Right hindlimb (tissue), 1 donor: ENCODE data around the gene GALNT14.
A peak's percentile ranks its signal among the peaks of the same experiment; 100 is the strongest.

ENCODE experiments used
- DNase-seq: peaks from one replicate; pipeline ENCODE4 v3.0.0-alpha.2; 2018

GALNT14 gene

DNA sequence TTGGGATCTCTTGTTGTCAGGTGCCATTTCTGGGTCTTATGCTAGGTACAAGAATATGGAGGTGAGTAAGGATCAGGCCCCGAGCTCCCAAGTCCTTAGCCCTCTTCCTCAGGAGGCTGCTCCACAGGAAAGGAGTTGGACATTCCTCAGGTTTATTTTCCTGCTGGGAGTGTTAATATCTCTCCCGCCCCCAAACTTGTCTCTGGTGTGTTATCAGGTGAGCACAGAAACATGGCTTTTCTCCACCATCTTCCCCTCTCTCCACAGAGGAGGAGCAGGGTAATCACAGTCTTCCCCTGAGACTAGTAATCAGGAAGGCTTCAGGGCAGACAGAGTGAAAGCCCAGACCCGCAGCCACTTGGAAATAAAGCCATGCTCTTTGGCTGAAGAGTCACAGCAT is 257.7 kb downstream of the GALNT14 start:
- no peak for DNase-seq

DNA sequence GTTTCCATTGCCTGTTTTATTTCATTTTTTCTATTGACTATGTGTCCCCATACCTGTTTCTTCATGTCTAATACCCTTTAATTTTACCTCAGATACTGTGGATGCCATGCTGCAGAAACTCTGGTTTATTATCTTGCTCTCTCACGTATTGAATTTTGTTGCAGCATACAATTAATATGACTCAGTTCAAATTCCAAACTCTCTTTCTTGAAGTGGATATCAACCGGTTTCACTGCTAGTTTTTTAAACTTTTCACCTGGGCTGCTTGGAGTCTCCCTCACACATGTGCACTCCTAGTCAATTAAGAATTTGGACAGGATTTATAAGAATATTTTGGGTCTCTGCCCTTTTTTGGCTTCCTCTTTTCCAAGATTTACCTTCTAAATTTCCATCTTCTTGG is 260.4 kb downstream of the GALNT14 start:
- no peak for DNase-seq

DNA sequence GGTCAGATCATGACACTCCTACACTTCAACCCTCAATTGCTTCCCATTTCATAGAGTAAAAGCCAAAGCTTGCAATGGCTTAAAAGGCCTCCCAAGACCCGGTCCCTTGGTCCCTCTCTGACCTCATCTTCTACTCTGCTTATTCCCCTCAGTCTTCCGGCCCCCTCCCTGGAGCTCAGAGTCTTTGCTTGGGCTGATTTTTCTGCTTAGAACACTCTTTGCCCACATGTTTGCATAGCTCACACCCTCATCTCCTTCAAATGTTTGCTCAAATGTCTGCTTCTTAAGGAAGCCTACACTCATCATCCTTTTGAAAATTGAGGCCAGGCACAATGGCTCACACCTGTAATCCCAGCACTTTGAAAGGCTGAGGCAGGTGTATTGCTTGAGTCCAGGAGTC is 265.4 kb downstream of the GALNT14 start:
- DNase-seq = no peak

DNA sequence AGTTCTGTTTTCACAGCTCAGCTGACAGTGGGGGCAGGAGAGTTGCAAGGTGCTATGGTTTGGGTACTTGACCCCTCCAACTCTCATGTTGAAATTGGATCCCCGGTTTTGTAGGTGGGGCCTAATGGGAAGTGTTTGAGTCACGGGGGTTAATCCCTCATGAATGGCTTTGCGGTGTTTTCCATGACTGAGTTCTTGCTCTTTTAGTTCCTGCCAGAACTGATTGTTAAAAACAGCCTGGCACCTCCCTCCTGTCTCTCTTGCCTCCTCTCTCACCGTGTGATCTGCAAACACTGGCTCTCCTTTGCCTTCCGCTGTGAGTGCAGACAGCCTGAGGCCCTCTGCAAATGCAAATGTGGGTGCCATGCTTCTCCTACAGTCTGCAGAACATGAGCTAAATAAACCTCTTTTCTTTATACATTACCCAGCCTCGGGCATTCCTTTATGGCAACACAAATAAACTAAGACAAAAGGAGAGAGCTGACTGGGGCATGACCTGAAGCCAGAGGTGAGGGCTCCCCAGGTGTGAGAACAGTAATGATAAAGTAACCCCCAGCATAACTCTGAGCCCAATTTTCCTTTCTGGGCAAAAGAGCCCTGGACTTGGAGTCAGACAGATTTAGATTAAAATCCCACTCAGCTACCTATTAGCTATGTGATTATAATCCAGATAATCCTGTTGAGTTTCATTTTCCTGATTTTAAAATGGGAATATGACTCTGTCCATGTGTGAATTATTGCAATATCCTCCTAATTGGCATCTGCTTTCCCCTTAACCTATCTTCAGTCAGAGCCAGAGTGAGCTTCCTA is 266.1 kb downstream of the GALNT14 start:
- DNase-seq = no peak

DNA sequence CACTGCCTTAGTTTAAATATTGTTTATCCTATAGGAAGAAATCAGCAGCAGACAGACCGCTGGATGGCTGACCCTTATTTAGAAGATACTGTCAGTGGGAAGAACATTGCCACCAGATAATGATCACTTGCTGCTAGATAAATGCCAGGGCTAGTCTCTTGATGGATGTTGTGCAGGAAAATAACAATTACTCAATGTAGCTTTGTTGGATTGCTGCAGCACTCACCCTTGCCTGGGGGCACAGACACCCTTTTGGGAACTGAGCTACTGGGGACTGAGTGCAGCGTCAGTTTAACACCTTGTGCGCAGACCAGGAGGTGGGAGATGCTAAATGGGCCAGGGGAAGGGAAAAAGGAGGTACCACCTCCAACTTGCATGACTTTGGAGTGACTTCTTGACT is 266.8 kb downstream of the GALNT14 start:
- no peak for DNase-seq

DNA sequence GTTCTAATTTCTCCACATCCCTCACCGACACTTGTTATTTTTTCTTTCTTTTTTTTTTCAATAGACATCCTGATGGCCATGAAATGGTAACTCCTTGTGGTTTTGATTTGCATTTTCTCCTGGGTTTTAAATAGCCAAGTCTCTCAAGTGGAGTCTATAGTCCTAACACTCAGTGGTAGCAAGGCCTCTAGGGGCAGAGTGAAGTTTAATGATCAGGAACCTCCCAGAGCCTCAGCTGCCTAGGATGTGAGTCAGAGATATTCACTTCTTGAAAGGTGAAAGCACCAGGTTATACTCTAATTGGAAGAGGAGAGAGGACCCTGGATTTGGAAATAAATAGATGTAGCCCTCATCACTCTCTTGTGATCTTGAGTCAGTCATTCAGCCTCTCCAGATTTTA is 268.3 kb downstream of the GALNT14 start:
- no peak for DNase-seq

DNA sequence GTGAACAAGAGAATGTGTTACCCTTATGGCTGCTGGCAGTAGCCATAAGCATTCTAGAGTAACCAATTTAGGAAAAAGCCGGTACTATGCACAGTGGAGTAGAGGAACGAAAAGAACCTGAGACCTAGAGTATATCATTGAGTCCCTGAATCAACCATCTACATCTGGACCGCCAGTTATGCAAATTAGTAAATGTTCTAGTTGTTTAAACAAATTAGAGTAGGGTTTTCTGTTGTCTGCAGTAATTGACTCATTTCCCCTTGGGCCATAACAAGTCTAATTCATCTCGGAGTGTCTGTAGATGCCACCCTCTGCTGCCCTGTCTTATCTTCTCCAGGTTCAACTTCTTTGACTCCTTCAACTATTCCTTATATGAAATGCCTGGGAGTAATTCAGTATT is 270.9 kb downstream of the GALNT14 start:
- no peak for DNase-seq

DNA sequence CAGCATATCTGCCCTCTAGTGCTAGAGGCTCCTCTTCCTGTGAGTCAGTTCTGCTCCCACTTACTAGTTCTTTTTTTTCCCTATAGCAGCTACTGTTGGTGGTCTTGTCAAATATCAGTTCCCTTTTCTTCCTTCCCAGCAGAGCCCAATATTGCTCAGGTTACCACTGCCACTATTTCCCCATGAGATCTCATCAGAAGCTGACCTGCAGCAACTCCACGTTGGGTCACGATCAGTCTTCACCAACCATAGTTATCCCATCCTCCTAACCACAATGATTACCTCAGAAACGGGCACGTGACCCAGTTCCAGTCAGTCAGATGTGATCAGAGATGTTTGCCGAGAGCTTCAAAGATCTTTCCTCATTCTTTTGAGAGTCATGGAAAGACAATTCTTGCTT is 271.3 kb downstream of the GALNT14 start:
- DNase-seq = no peak

DNA sequence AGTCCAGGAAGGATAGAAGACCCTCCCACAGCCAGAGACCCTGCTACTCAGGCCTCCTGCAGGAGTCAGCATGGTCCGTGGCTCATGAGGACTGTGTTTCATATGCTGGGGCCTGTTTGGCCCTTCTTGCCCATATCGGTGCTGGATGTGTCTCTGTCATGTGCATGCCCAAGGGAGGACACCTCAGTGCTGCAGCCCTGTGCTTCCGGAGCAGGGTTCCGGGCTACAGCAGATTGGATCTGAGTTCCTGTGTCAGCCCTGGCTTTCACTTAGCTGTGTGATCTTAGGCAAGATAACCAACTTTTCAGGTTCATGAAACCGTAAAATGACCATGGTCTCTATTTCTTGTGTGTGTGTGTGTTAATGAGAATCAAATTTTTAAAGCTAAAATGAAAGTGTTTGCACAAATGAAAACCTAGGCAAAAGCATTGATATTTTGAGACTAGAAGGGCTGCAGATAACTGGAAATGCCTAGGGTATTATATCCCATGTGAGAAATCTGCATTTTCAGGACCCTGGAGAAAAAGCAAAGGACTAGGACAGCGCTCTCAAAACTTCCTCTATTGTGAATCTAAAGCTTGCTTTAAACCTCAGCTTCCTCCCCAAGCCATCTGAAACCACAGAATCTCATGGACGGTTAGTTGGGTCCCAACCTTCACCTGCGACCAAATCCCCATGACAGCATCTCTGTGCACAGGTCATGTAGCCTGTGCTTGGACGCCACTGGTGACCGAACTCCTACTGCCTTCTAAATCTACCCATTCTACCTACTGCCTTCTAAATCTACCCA is 272.2 kb downstream of the GALNT14 start:
- DNase-seq = no peak

DNA sequence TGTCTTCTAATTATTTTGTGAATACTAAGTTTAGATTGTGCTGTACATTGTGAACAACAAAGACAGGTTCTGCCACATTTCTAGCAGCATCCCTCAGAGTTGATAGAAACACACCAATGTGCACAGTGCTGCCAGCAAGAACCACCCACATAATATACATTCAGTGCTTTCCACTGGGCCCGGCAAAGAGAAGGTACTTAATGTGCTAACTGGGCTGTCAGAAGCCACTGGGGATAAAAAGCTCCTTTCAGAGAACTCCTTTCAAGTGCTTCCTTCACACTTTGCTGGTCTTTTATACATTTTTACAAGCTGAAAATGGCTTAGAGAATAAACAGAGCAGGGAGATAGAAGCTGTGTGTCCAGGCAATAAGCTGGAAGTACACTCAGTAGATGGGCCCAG is 273.0 kb downstream of the GALNT14 start:
- DNase-seq = no peak

DNA sequence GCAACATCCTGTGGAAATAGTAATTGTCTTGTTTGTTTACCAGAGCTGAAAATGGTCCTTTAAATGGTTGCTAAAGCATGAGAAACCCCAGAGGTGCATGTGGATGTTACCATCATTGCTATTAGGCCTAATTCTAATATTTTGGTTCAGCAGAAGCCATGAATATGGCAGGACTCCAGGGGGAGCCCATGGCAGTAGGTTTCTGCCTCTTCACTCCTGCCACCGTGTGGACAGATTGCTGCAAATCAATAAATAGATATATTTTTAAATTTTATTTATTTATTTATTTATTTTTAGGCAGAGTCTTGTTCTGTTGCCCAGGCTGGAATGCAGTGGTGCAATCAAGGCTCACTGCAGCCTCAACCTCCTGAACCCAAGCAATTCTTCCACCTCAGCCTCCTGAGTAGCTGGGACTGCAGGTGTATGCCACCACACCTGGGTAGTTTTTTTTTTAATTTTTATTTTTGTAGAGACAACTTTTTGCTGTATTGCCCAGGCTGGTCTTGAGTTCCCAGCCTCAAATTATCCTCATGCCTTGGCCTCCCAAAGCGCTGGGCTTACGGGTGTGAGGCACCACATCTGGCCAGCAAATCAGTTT is 276.1 kb downstream of the GALNT14 start:
- DNase-seq = peak; percentile 63

DNA sequence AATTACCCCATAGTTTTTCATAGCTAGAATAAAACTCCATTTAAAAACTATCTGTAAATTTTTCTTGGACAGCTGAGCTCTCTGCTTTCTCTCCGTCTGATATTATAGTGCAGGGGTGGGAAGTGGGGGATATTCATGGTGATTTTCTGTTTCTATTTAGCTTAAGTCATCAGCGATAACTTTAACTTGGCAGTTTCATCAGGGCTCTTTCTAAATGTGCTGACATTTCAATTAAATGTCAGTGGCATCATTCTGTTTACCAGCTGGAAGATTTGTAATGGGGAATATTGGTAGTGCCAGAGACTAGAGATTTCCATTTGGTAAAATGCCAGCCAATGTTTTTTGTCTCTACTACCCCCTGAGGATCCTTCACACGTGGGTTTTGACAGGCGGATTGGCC is 277.5 kb downstream of the GALNT14 start:
- no peak for DNase-seq
